SKM-1 (cell line): ENCODE data around the gene GVQW3.
A peak's percentile ranks its signal among the peaks of the same experiment; 100 is the strongest.

Source experiments
- DNase-seq: peaks from one replicate; lab custom pipeline; 2025; ENCODE audit not compliant: unreplicated experiment; lab: John Stamatoyannopoulos, UW

Gene GVQW3

DNA sequence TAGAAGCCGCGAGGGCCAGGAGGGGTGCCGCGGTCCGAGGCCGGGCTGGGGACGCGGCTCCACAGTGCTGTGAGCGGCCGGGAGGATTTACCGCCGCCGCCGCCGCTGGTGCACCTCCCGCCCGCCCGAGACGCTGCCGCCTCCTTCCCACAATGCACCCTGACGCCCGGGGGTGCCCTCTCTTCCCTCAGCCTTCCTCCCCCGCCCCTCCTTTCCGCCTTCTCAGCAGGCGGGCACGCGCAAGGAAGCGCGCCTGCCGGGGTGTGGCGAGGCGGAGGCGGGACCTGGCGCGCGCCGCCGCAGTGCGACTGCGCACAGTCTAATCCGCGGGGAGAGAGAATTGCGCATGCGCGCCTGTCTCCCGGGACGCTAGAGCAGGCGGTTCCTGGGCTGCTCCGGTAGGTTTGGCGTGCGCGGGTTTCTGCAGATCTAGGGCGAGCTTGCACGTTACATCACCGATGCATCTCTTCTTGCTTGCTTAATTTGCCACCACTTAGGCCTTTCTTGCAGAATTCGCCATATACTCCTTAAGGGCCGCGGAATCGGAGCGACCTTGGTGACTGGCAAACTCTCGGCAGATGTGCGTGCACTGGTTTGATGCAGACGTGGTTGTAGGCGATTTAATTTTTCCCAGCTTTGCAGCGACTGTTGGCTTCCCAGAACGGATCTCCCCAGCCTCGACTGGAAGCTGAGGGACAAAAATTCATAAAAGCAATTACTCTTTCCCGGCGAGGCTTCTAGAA, at the start of gene GVQW3, which contains the start of gene THAP12:
TSS of gene GVQW3 (plus strand) at position 347 of the 743 bp plus-strand sequence. CDS start 506 bp downstream, outside the sequence.
TSS of gene THAP12 (minus strand) at position 156 of the 743 bp plus-strand sequence. CDS start 296 bp downstream, outside the sequence.
- peak; percentile 90 for DNase-seq

DNA sequence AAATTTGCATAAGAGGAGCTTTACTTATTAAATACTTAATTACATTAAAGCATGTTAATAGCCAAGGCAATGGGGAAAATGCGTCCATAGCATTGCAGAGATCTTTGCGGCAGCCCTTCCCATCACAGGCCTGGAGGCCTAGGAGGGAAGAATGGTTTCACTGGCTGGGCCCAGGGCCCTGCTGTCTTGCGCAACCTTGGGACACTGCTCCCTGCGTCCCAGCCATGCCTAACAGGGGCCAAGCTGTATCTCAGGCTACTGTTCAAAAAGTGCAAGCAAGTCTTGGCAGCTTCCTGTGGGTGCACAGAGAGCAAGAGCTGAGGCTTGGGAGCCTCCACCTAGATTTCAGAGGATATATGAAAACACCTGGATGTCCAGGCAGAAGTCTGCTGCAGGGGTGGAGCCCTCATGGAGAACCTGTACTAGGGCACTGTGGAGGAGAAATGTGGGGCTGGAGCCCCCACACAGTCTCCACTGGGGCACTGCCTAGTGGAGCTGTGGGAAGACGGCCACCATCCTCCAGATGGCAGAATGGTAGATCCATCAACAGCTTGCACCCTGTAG, 46.2 kb upstream of the GVQW3 start:
- DNase-seq = no peak

DNA sequence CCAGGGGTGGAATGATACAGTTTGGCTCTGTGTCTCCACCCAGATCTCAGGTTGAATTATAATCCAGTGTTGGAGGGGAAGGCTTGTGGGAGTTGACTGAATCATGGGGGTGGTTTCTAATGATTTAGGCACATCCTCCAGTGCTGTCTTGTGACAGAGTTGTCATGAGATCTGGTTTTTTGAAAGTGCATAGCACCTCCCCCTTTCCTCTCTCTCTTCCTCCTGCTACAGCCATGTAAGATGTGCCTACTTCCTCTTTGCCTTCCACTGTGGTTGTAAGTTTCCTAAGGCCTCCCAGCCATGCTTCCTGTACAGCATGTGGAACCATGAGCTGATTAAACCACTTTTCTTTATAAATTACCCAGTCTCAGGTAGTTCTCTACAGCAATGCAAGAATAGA, 45.3 kb upstream of the GVQW3 start:
- DNase-seq = peak; percentile 95

DNA sequence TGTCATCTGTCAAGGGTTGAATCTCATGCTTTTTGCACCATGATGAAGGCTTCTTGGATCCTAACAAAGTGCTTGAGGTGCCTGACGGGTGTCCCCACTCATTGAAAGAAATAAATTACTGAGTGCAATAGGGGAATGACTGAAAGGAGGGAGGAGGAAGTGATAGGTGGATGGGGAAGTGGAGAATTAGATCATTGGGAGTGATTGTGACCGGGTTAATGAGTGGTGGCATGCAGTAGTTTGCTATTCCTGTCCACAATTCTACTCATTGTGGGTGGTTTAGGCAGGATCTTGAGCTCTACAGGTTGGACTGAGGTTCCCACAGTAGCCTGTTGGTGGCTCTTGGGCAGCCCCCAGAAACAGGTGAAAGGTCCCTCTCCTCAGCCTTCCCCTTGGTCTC, 44.5 kb upstream of the GVQW3 start:
- no peak for DNase-seq

DNA sequence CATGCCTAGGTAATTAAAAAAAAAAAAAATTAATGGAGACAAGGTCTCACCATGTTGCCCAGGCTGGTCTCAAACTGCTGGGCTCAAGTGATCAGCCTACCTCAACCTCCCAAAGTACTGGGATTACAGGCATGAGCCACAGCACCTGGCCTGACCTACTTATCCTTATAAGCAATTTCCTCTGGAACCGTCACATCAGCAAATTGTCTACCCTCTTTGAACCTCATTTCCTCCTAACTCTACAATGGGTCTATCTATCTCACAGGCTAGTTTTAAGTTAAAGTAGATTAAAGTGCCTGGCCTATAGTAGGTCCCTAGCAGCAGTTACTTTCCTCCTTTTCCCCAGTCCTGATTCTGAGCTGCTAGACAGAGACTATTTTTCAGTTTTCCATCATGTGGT, 43.7 kb upstream of the GVQW3 start:
- no peak for DNase-seq

DNA sequence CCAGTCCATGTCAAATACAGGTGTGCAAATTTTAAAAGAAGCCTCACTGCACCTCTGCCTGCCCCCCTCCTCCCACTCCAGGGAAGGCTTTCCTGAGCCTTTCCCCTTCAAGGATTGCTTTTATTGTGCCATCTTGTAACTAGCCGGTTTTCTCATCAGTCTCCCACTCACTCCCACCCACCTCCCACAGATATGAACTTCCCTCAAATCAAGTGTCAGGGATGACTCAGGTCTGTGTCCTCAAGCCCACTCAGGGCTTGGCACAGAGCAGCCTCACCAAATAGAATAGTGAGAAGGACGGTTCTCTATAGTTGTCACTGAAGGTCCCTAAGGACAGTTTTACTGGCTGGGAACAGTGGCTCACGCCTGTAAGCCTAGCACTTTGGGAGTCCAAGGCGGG, 43.2 kb upstream of the GVQW3 start:
- DNase-seq = no peak

DNA sequence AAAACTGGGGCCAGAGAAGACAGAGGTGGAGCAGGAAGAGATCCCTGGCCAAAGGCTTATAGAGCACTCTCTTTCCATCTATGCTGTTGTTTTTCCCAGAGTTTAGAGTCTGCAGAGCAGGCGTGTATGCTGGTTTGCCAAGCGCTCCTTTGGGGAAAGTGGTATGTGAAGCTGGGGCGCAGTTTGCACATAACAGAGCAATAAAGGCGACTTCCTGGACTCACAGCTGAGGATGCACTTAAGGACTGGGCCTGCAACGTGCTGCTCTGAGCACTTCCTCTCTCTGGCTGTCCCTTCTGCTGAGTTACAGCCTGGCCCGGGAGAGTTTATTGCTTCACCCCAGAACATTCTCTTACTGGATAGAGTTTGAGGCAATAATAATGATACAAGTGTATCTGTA, 41.9 kb upstream of the GVQW3 start:
- peak; percentile 90 for DNase-seq

DNA sequence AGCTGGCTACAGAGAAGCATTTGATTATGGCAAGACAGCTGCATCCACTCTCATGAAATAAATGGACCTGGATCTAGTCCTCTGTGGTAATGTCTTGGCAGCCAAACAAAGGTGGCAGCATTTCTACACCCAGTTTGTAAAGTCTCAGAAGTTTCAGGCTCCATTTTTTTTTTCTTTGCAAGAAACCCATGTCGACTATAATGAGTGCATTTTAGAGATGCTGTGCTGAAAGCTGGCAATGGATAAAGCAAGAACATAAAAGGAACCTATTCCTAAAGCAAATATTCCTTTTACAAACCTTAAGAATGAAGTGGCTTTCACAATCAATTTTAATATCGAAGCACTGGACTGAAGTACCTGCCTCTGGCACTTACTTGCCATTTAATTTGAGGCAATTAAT, 33.7 kb upstream of the GVQW3 start:
- DNase-seq = no peak

DNA sequence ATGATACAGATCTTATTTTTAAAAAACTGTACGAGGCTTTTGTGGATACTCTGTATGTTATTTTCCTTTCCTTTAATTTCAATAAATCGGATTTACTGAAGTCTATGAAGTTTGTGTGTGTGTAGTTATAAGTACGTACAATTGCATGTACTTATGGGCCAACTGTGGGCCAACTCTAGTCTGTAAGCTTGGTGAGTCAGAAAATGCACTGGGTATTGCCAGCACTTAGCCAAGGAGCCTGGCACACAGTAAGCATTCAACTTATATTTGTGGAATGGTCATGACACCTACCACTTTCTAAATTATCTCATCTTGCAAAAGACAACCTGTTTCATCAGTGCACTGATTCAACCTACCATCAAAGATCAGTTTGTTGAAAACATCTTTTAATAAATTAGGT, 32.8 kb upstream of the GVQW3 start:
- DNase-seq = no peak

DNA sequence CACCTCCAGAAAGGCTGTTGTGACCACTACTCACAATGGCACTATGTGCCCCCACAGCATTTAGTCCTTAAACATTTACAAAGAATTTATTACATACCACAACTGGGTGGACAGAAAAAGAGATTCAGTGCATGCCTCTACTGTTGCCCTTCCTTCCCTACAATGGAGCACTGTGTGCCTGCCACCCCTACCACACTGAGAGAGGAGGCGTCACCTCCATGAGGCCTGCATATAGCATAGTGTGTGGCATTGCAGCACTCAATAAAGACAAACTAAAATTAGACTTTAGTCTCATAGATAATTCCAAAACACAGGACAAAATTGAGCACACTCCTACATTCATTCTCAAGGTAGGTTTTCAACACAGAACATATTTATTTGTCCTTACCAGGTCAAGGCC, 26.0 kb upstream of the GVQW3 start:
- no peak for DNase-seq

DNA sequence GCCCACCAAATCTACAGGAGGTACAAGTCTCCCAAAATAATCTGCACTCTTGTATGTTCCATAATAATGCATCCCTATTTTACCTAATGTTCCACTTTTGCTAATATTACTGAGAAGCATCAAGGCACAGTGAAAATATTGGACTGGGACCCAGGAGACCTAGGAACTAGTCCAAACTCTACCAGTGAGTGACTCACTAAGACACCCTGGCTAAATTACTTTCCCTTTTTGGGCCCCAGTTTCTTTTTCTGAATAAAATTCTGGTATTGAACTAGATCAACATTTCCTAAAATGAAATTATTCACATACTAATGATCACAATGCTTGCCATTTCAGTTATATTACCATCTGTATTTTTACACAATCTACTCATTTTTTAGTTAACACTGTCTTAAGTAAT, 19.7 kb upstream of the GVQW3 start:
- no peak for DNase-seq

DNA sequence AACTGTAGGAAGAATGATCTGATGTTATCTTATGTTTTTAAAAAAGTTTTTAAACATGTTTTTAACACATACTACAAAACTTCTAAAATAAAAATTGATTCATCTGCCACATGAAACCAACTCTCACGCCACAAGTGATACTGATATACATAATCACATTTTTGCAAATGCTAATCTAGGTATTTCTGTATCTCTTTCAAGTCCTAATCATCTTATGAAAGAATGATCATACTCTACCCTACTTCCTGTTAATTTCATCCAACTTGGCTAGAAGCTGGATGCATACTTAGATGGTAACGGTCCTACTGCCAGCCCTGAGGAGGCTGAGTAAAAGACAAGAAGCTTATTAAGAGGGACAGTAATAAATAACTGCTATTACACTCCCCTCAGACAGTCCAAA, 19.3 kb upstream of the GVQW3 start:
- no peak for DNase-seq

DNA sequence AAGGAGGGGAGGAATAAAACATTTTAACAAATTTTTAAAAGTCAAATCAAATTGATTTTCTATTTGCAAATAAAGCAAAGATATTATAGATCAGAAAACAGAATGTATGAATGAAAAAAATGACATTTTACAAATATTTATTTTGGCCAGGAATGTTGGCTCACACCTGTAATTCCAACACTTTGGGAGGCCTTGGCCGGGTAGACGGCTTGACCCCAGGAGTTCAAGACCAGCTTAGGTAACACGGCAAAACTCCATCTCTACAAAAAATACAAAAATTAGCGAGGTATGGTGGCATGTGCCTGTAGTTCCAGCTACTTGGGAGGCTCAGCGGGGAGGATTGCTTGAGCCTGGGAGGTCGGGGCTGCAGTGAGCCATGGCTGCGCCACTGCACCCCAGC, 18.4 kb upstream of the GVQW3 start:
- no peak for DNase-seq

DNA sequence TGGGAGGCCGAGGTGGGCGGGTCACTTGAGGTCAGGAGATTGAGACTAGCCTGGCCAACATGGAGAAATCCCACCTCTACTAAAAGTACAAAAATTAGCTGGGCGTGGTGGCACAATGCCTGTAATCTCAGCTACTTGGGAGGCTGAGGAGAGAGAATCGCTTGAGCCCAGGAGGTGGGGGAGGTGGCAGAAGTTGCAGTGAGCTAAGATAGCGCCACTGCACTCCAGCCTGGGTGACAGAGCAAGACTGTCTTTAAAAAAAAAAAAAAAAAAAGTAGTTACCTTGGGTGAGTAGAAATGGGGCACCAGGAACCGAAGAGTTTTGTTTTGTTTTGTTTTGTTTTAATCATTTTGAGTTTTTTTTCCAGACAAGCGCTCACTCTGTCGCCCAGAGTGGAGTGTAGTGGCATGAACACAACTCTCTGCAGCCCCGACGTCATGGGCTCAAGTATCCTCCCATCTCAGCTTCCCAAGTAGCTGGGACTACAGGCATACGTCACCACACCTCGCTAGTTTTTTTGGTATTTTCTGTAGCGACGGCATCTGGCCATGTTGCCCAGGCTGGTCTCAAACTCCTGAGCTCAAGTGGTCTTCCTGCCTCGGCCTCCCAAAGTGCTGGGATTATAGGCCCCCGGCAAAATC, 16.0 kb upstream of the GVQW3 start:
- no peak for DNase-seq

DNA sequence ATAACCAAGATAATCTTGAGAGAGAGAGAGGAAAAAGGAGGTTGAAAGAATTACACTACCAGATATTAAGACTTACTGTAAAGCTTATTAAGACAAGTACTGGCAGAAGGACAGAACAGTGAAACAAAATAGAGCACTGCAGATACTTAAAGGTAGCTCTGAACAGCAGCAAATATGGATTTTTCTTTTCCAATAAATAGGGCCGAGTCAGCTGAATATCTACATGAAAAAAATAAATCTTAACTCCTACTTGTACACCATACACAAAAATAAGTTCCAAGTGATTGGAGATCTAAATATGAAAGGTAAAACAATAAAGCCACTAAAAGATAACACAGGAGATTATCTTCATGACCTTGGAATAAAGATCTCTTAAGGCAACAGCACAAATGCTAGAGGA, 12.6 kb upstream of the GVQW3 start:
- no peak for DNase-seq

DNA sequence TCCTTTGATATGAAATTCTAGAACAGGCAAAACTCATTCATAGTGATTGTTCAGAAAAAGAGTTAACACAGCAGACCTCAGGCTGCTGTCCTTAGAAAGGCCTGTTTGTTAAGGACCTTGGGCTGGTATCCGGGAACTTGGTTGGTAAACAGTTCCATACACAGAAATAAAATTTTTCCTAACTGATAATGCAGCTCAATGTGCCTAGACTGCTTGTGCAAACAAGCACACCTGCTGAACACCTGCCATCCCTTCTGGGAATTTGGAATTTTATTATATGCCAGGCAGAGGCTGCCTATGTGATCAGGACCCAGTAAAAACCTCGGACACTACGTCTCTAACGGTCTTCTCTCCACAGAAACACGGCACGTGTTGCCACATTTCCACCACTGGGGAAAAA, 11.7 kb upstream of the GVQW3 start:
- no peak for DNase-seq

DNA sequence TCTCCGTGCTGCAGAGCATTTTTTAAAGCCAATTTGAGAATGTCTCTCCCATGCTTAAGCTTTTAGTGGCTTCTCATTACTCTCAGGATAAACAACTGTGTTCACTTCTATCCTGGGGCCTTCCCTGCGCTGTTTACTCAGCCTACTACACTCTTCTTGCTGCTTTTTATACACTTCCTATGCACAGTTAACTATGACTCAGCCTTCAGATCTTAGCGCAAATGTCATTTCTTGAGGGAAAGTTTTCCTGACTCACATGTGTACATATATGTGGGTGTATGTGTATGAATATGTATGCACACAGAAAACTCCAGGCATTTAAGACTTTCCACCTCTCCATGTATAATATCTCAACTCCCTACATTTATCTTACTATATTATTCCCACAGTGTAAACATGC, 10.0 kb upstream of the GVQW3 start:
- no peak for DNase-seq

DNA sequence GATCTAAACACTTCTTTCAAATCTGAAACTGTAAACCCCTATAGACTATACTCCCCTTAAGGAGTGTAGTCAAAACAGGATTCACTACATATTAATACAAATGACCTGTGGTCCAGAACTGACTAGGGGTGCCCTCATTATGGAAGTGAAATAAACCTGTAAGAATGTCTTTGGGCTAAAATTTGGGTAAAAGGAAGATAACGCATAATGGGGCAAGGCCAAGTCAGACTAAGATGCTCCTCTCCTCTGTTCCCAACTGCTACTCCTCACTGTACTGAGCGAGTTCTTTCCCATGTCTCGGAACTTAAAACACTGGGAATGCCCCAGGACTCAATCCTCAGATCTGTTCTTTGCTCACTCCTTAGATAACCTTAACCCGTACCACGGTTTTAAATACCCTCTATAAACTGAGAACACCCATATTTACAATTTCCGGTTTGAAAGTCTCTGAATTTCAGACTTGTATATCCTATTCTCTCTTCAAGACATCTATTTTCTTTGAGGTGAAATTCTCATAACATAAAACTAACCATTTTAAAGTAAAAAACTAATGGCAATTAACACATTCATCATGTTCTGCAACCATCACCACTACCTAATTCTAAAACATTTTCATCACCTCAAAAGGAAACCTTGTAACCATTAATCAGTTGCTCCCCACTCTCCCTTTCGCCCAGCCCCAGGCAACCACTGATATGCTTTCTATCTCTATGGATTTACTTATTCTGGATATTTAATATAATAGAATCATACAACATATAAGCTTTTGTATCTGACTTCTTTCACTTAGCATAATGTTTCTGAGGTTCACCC, 4.2 kb upstream of the GVQW3 start:
- no peak for DNase-seq

DNA sequence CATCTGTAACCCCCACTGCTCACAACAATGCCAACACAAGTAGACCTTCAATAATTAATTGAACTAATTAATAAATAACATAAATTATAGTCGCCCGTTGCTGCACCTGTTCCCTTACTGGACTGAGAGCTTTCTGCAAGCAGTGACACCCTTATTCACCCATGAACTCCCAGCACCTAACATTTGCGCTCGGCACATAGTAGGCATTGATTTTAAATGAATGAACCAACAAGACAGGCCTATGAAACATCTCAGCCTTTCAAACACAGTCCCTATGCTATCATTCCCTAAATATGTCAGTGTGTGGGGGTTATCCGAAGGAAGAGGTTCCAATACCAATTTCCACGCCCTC, 1.3 kb upstream of the GVQW3 start:
- no peak for DNase-seq

DNA sequence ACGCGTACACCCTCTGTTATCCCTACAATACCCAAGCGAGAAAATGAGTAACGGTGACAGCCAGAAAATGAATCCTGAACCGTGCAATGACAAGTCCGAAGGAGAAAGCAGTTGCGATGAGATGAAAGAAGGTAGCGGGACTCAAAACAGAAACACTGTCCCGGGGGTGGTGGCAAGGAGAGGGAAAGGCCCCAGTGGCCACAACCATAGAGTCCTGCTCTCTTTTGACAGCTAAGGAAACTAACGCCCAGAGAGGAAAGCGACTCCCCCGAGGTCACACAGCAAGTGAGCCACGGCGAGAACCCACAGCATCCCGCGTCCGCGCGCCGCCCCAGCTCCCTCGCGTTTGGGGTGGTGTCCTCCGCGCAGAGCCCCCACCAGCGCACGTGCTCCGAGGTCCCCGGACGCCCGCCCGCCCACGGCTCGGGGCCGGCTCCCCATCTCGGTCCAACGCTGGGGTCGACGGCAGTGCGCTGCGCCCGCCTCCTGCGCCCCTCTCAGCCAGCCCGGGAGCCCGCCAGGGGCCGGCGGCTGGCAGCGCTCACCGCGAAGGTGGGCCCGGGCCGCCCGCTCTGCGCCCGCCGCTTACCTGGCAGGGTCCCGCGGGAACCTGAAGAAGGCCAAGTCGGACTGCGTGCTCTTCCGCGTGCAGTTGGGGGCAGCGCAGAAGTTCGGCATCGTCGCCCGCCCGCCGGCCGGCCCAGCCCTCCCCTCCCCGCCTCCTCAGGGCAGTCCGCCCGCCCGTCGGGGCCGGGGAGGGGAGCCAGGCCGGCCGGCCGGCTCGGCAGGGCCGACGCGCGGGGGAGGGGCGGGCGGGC, 755 bp upstream of the GVQW3 start:
- no peak for DNase-seq

DNA sequence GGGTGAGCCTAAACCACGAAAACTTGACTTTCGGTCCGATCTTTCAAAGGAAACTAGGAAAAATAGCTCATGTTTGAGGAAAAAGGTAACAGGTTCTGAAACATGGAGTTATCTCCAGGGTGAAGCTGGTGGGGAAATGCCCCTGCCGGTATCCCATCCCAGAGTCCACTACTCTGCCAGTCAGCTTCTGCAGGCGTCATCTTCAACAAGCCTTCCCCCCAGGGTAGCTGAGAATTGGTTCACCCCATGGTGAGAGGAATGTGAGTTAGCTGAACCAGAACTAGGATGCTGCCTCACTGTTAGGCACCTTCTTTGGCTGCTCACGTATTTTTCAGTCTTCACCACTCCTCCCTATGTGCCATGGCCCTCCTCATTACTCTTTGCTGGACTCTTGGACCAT, 1.1 kb downstream of the GVQW3 start:
- DNase-seq = no peak
